WTC11 (cell line): ENCODE data around the gene SHISA6.

Source experiments
- CTCF ChIP-seq: fragments of 200-600 bp; IDR thresholded peaks from 2 replicates; pipeline ENCODE4 v1.8.0; 2022; ENCODE audit warnings: antibody characterized with exemption
- NFYB ChIP-seq: sonication (generic); formaldehyde crosslinking; conservative IDR thresholded peaks from 2 replicates; pipeline ENCODE4 v1.8.0; 2022; ENCODE audit warnings: low read depth, missing genetic modification reagents
- SP1 ChIP-seq: sonication (generic); formaldehyde crosslinking; conservative IDR thresholded peaks from 2 replicates; pipeline ENCODE4 v1.8.1; 2022; ENCODE audit warnings: missing genetic modification reagents
- ZNF232 ChIP-seq: sonication (generic); formaldehyde crosslinking; IDR thresholded peaks from 2 replicates; pipeline ENCODE4 v1.8.0; 2022; ENCODE audit warnings: mild to moderate bottlenecking, missing genetic modification reagents
- ZNF512 ChIP-seq: sonication (generic); formaldehyde crosslinking; IDR thresholded peaks from 2 replicates; pipeline ENCODE4 v1.8.1; 2022; ENCODE audit warnings: missing genetic modification reagents, borderline replicate concordance

DNA sequence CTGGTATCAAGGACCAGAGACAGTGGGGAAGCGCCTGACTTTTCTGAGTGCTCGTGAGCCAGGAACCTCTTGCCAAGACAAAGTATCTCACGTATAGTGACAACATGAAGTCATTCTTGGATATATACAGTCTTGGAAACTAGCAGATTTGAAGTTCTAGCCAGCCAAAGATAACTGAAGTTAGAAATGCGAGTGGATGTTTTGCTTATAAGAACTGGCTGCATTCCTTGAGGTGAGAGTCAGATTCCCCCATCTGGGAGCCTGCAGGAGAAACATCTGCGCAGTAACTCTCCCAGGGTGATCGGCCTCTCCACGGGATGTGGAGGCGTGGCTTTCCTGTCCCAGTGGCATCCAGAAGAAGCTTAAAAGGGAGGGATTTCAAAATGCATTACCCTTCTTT is 89.8 kb downstream of the SHISA6 start:
- TF ChIP-seq CTCF (no peak), ZNF232 (CRISPR knock-in tag) (no peak), NFYB (no peak), ZNF512 (CRISPR knock-in tag) (no peak), SP1 (CRISPR knock-in tag) (no peak)
